ENCODE results near the gene MRM2. TPM values are rescaled to one million over a fixed set of nuclear protein-coding genes. Genes with fewer than 3 reads are reported as not detected.

The MRM2 gene
- total RNA-seq, 1 experiment from 2014 or later, result 49.9 TPM

DNA sequence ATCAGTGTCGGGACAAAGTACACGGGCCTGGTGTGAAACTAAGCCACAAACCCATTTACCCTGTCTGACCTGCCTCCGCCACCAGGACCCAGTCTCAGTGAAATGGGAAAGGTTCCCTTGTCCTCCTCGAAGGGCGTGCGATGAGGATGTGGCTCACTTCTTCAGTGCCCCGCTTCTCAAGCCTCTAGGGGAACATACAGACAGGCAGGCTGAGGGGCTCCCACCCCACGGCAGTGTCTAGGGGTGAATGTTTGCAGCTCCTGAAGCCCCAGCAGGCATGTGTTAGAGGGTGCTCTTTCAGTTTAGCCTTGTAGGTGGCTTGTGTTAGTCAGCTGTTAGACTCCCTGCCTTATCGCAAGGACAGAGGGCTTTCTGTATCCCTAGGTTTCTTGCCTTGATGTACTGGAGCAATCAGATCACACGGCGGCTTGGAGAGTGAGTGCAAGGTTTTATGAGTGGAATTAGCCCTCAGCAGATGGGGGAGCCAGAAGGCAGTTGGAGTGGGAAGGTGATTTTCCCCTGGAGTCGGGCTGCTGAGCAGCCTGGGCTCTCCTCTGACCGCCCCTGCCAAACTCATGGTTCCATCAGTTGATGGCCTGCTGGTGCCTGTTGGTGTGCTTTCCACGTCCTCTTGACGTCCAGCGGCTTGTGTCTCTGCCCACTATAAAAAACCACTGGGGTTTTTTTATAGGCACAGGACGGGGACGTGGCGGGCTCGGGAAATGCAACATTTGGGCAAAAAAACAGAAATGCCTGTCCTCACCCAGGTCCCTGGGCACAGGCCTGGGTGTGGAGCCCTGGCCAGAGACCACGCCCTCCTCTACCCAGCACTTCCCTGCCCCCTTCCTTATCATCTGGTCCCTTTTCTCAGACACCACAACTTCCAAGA is 780 bp upstream of the MRM2 start:
- peak overlapping the region; percentile 94 for H3K27ac ChIP-seq (ENCODE audit: low read length)
- H3K4me1 ChIP-seq (ENCODE audit: control insufficient read depth, insufficient read depth, low read length), result peaks cover 16% of the 10 kb centered on the region
- BruUV-seq (replicated peaks), result TSS peak; percentile 92
- TF ChIP-seq, protein P1, sequence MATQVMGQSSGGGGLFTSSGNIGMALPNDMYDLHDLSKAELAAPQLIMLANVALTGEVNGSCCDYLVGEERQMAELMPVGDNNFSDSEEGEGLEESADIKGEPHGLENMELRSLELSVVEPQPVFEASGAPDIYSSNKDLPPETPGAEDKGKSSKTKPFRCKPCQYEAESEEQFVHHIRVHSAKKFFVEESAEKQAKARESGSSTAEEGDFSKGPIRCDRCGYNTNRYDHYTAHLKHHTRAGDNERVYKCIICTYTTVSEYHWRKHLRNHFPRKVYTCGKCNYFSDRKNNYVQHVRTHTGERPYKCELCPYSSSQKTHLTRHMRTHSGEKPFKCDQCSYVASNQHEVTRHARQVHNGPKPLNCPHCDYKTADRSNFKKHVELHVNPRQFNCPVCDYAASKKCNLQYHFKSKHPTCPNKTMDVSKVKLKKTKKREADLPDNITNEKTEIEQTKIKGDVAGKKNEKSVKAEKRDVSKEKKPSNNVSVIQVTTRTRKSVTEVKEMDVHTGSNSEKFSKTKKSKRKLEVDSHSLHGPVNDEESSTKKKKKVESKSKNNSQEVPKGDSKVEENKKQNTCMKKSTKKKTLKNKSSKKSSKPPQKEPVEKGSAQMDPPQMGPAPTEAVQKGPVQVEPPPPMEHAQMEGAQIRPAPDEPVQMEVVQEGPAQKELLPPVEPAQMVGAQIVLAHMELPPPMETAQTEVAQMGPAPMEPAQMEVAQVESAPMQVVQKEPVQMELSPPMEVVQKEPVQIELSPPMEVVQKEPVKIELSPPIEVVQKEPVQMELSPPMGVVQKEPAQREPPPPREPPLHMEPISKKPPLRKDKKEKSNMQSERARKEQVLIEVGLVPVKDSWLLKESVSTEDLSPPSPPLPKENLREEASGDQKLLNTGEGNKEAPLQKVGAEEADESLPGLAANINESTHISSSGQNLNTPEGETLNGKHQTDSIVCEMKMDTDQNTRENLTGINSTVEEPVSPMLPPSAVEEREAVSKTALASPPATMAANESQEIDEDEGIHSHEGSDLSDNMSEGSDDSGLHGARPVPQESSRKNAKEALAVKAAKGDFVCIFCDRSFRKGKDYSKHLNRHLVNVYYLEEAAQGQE (IDR thresholded peaks at IDR 0.05; ENCODE audit: insufficient read depth in 1 of 2, low read depth in 2 of 2, low read length in 1 of 2), result no peak
- TF ChIP-seq TCF7L2 (IDR thresholded peaks at IDR 0.05; ENCODE audit: low read depth, low read length) (no peak), CTCF (IDR thresholded peaks at IDR 0.05) (no peak), SIN3A (IDR thresholded peaks at IDR 0.05; ENCODE audit: borderline replicate concordance, insufficient read depth, low read depth, low read length) (no peak), POLR2AphosphoS5 (IDR thresholded peaks at IDR 0.05; ENCODE audit: low read depth, low read length) (no peak)
- no peaks in the 10 kb centered on the region for H3K9me3 ChIP-seq (ENCODE audit: control insufficient read depth, insufficient read depth, low read depth, low read length)
- ATAC-seq, result peak; percentile 58
- no peaks in the 10 kb centered on the region for H3K27me3 ChIP-seq (ENCODE audit: control insufficient read depth, insufficient read depth, low read length)
- intact Hi-C loops (cut with micrococcal nuclease; ENCODE audit: unreplicated experiment) (no loop called here), in situ Hi-C loops (cut with HindIII; ENCODE audit: low pct_unique_long_range_greater_than_20kb, low sequenced_read_pairs) (no loop called here)
- CTCF ChIA-PET, result interaction anchor here (0.7 kb wide), 1 partner anchor 82 kb away, joined by 3 read pairs; no protein-coding TSS in a partner anchor
- peaks cover 11% of the 10 kb centered on the region for H3K36me3 ChIP-seq (ENCODE audit: control insufficient read depth, insufficient read depth, low read length)
- peak overlapping the region; percentile 88 to 95 for H3K4me3 ChIP-seq (ENCODE audit: low read depth in 2 of 2, low read length in 2 of 2)
- POLR2A ChIA-PET, result interaction anchor here (0.7 kb wide), 2 partner anchors 49 to 709 kb away, joined by 3 to 4 read pairs; no protein-coding TSS in a partner anchor
- no peak for DNase-seq (ENCODE audit: low read depth, low spot score)

DNA sequence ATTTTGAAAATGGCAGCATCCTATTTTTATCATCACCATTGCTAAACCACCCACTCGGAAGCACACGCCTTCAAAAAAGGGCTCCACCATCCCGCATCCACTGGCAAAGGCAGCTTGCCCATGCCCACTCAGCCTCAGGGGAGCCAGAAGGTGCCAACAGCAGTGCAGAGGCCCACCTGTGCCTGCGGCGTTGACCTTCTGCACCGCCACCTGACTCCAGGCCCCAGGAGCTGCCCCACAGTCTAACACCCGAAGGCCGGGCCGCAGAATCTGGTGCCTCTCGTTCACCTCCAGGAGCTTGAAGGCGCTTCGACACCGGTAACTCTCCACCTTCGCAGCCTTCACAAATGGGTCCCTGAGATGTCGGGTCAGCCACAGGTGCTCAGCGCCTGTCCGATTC is 2.8 kb downstream of the MRM2 start:
- POLR2A ChIA-PET, result interaction anchor here (0.6 kb wide), 2 partner anchors 17 to 79 kb away, joined by 3 read pairs; no protein-coding TSS in a partner anchor
- CTCF ChIA-PET, result no interaction called here
- no peak for ATAC-seq

More for the DNA sequence above, 2.8 kb downstream of the MRM2 start:
- intact Hi-C loops (cut with micrococcal nuclease; ENCODE audit: unreplicated experiment), result no loop called here
- H3K4me1 ChIP-seq (ENCODE audit: control insufficient read depth, insufficient read depth, low read length), result peaks cover 16% of the 10 kb centered on the region
- TF ChIP-seq SIN3A (IDR thresholded peaks at IDR 0.05; ENCODE audit: borderline replicate concordance, insufficient read depth, low read depth, low read length), result no peak
- no peak for TF ChIP-seq TCF7L2 (IDR thresholded peaks at IDR 0.05; ENCODE audit: low read depth, low read length)
- no peak for TF ChIP-seq POLR2AphosphoS5 (IDR thresholded peaks at IDR 0.05; ENCODE audit: low read depth, low read length)
- TF ChIP-seq CTCF (IDR thresholded peaks at IDR 0.05), result no peak
- TF ChIP-seq, protein P1 (IDR thresholded peaks at IDR 0.05; ENCODE audit: insufficient read depth in 1 of 2, low read depth in 2 of 2, low read length in 1 of 2), result no peak
- in situ Hi-C loops (cut with HindIII; ENCODE audit: low pct_unique_long_range_greater_than_20kb, low sequenced_read_pairs), result no loop called here
- no peaks in the 10 kb centered on the region for H3K27me3 ChIP-seq (ENCODE audit: control insufficient read depth, insufficient read depth, low read length)
- no peak for DNase-seq (ENCODE audit: low read depth, low spot score)
- H3K36me3 ChIP-seq (ENCODE audit: control insufficient read depth, insufficient read depth, low read length), result peaks cover 21% of the 10 kb centered on the region
- no peaks in the 10 kb centered on the region for H3K9me3 ChIP-seq (ENCODE audit: control insufficient read depth, insufficient read depth, low read depth, low read length)
- no TSS peak for BruUV-seq (replicated peaks)
- no peak overlapping the region for H3K4me3 ChIP-seq (ENCODE audit: low read depth in 2 of 2, low read length in 2 of 2)
- no peak overlapping the region for H3K27ac ChIP-seq (ENCODE audit: low read length)
